Neuronal stem cell (in vitro differentiated cells): Measurements from ENCODE around the gene KLHL22.
A peak's percentile ranks its signal among the peaks of the same experiment; 100 is the strongest.

Experiments
- DNase-seq: peaks from one replicate; pipeline ENCODE4 v3.0.0-alpha.2; 2013; ENCODE audit warnings: low spot score
- H2AFZ ChIP-seq: one replicate; pipeline ENCODE4 v1.6.1; 2013; ENCODE audit warnings: mild to moderate bottlenecking, low read length, inconsistent platforms
- H2AK5ac ChIP-seq: 2 replicates; pipeline ENCODE4 v1.6.1; 2013; ENCODE audit warnings: low read depth, mild to moderate bottlenecking, inconsistent platforms, low read length, moderate library complexity, mixed read lengths
- H2BK120ac ChIP-seq: 2 replicates; pipeline ENCODE4 v1.6.1; 2013; ENCODE audit warnings: low read depth, mild to moderate bottlenecking, inconsistent platforms, low read length, moderate library complexity, mixed read lengths
- H2BK12ac ChIP-seq: one replicate; pipeline ENCODE4 v1.6.1; 2013; ENCODE audit warnings: low read length, inconsistent platforms
- H2BK15ac ChIP-seq: 2 replicates; pipeline ENCODE4 v1.6.1; 2013; ENCODE audit warnings: mild to moderate bottlenecking, low read length, inconsistent platforms, mixed read lengths
- H2BK5ac ChIP-seq: one replicate; pipeline ENCODE4 v1.6.1; 2013; ENCODE audit warnings: inconsistent platforms, mild to moderate bottlenecking, low read length, moderate library complexity
- H3K14ac ChIP-seq: one replicate; pipeline ENCODE4 v1.6.1; 2013; ENCODE audit warnings: low read length, inconsistent platforms
- H3K18ac ChIP-seq: 2 replicates; pipeline ENCODE4 v1.6.1; 2013; ENCODE audit warnings: low read length, inconsistent platforms
- H3K23ac ChIP-seq: 2 replicates; pipeline ENCODE4 v1.6.1; 2013; ENCODE audit warnings: low read depth, mild to moderate bottlenecking, mixed read lengths, low read length, inconsistent platforms; ENCODE audit not compliant: poor library complexity
- H3K27ac ChIP-seq: replicated peaks from 3 replicates; pipeline ENCODE4 v1.5.1; 2013; ENCODE audit warnings: low read length, inconsistent platforms
- H3K27me3 ChIP-seq, 3 experiments: 2 replicates each; pipeline ENCODE4 v1.6.1; 2013; ENCODE audit warnings: low read length in 3 of 3, mild to moderate bottlenecking in 2 of 3, inconsistent platforms in 1 of 3, low read depth in 1 of 3, mixed read lengths in 1 of 3, moderate library complexity in 1 of 3; ENCODE audit not compliant: control insufficient read depth in 3 of 3, insufficient read depth in 3 of 3
- H3K36me3 ChIP-seq, 2 donors: replicated peaks in 1 of 2; 2 replicates each; pipeline ENCODE4 v1.6.1; 2013; ENCODE audit warnings: low read length in 2 of 2; ENCODE audit not compliant: control insufficient read depth in 2 of 2, insufficient read depth in 2 of 2
- H3K4ac ChIP-seq: 2 replicates; pipeline ENCODE4 v1.6.1; 2013; ENCODE audit warnings: inconsistent platforms, mild to moderate bottlenecking, low read length, moderate library complexity
- H3K4me1 ChIP-seq, 2 donors: 1 replicate in 1 of 2; 2 replicates in 1 of 2; pipeline ENCODE4 v1.6.1; 2013; ENCODE audit warnings: low read length in 2 of 2, low read depth in 1 of 2; ENCODE audit not compliant: control insufficient read depth in 2 of 2, insufficient read depth in 1 of 2
- H3K4me2 ChIP-seq: one replicate; pipeline ENCODE4 v1.6.1; 2013; ENCODE audit warnings: mild to moderate bottlenecking, low read length, inconsistent platforms; ENCODE audit not compliant: insufficient read depth, poor library complexity, severe bottlenecking
- H3K4me3 ChIP-seq, 2 donors: 2 replicates each; pipeline ENCODE4 v1.5.1; 2013; ENCODE audit warnings: low read length in 2 of 2, mild to moderate bottlenecking in 2 of 2, inconsistent platforms in 1 of 2, moderate library complexity in 1 of 2
- H3K79me1 ChIP-seq: one replicate; pipeline ENCODE4 v1.6.1; 2013; ENCODE audit warnings: low read depth, mild to moderate bottlenecking, inconsistent platforms, low read length, moderate library complexity
- H3K9ac ChIP-seq: one replicate; pipeline ENCODE4 v1.6.1; 2013; ENCODE audit warnings: mild to moderate bottlenecking, low read depth, low read length, inconsistent platforms; ENCODE audit not compliant: poor library complexity
- H3K9me3 ChIP-seq, 2 donors: replicated peaks in 1 of 2; 2 replicates each; pipeline versions ENCODE3 to v1.6.1; 2013; ENCODE audit warnings: low read length in 2 of 2, mild to moderate bottlenecking in 2 of 2, inconsistent platforms in 1 of 2, low read depth in 1 of 2, mixed read lengths in 1 of 2, moderate library complexity in 1 of 2; ENCODE audit not compliant: control insufficient read depth in 2 of 2, insufficient read depth in 1 of 2
- H4K8ac ChIP-seq: one replicate; pipeline ENCODE4 v1.6.1; 2013; ENCODE audit warnings: low read depth, mild to moderate bottlenecking, inconsistent platforms, low read length, moderate library complexity
- H4K91ac ChIP-seq: one replicate; pipeline ENCODE4 v1.6.1; 2013; ENCODE audit warnings: low read length, low read depth, mild to moderate bottlenecking, inconsistent platforms; ENCODE audit not compliant: poor library complexity
- WGBS, 2 donors: extraction: QIAGEN DNeasy Blood & Tissue Kit; methylation state at CpG; one replicate each; pipeline ENCODE4 v1.1.7; 2013; ENCODE audit warnings: missing lambda C conversion rate in 2 of 2, mixed read lengths in 1 of 2; ENCODE audit not compliant: insufficient read length in 2 of 2, insufficient replicate concordance in 1 of 2; ENCODE audit errors: extremely low coverage in 2 of 2; 5-methylcytosine and 5-hydroxymethylcytosine counted together

Gene KLHL22

GRCh38 chr22:20439556-20439927, 56.1 kb downstream of the KLHL22 start:
- no peak for DNase-seq
- no peak overlapping the region for H3K27ac ChIP-seq
- no CpG with 5 or more reads among the region's 4 CpGs for WGBS, 2 donors

GRCh38 chr22:20438678-20439492, 56.7 kb downstream of the KLHL22 start:
- no CpG with 5 or more reads among the region's 13 CpGs for WGBS, 2 donors
- no peak overlapping the region for H3K4me2 ChIP-seq
- peaks cover 16 to 44% of the 10 kb centered on the region in 2 donors for H3K36me3 ChIP-seq
- H3K18ac ChIP-seq = peak overlapping the region; percentile 90
- H3K4me3 ChIP-seq = peak overlapping the region in 1 of 2 donors; percentile 99
- peaks cover 10 to 16% of the 10 kb centered on the region in 2 donors for H3K4me1 ChIP-seq
- peak overlapping the region; percentile 98 for H3K23ac ChIP-seq
- no peaks in the 10 kb centered on the region for H3K79me1 ChIP-seq
- peaks cover 0 to 2% of the 10 kb centered on the region in 2 donors for H3K9me3 ChIP-seq
- H3K9ac ChIP-seq = peak overlapping the region; percentile 63
- no peak overlapping the region for H3K27ac ChIP-seq
- no peak overlapping the region for H2BK120ac ChIP-seq
- peak overlapping the region; percentile 41 for H4K91ac ChIP-seq
- no peak overlapping the region for H2BK5ac ChIP-seq
- H2AK5ac ChIP-seq = no peak overlapping the region
- no peak overlapping the region for H4K8ac ChIP-seq
- H2BK12ac ChIP-seq = no peak overlapping the region
- H3K14ac ChIP-seq = no peak overlapping the region
- H2AFZ ChIP-seq = no peak overlapping the region
- no peak overlapping the region for H2BK15ac ChIP-seq
- peaks cover 0 to 53% (median 20%) of the 10 kb centered on the region in 3 experiments for H3K27me3 ChIP-seq
- no peak for DNase-seq
- no peak overlapping the region for H3K4ac ChIP-seq

More at GRCh38 chr22:20439556-20439927, 56.1 kb downstream of the KLHL22 start:
- no peak overlapping the region for H2BK15ac ChIP-seq
- no peak overlapping the region for H2BK5ac ChIP-seq
- H4K91ac ChIP-seq = no peak overlapping the region
- H3K4me1 ChIP-seq = peaks cover 10 to 16% of the 10 kb centered on the region in 2 donors
- H3K23ac ChIP-seq = peak overlapping the region; percentile 95
- H4K8ac ChIP-seq = no peak overlapping the region
- H3K9me3 ChIP-seq = peaks cover 0 to 2% of the 10 kb centered on the region in 2 donors
- no peak overlapping the region for H3K4me3 ChIP-seq
- H2AK5ac ChIP-seq = no peak overlapping the region
- no peak overlapping the region for H3K18ac ChIP-seq
- no peaks in the 10 kb centered on the region for H3K79me1 ChIP-seq
- no peak overlapping the region for H3K4ac ChIP-seq
- H2AFZ ChIP-seq = no peak overlapping the region
- no peak overlapping the region for H3K9ac ChIP-seq
- H3K14ac ChIP-seq = peak overlapping the region; percentile 60
- peaks cover 0 to 47% (median 20%) of the 10 kb centered on the region in 3 experiments for H3K27me3 ChIP-seq
- H2BK120ac ChIP-seq = no peak overlapping the region
- no peak overlapping the region for H3K4me2 ChIP-seq
- H2BK12ac ChIP-seq = no peak overlapping the region
- H3K36me3 ChIP-seq = peaks cover 21 to 45% of the 10 kb centered on the region in 2 donors

- H2AFZ ChIP-seq = peak overlapping the region; percentile 99
- H3K36me3 ChIP-seq = peaks cover 16 to 46% of the 10 kb centered on the region in 2 donors
- peak overlapping the region; percentile 75 to 99 for H3K4me3 ChIP-seq
- peak overlapping the region; percentile 41 for H4K91ac ChIP-seq
- H3K4me1 ChIP-seq = peaks cover 10 to 16% of the 10 kb centered on the region in 2 donors
- H3K4ac ChIP-seq = no peak overlapping the region
- peak overlapping the region; percentile 98 for H3K23ac ChIP-seq
- no peak for DNase-seq
- H3K27me3 ChIP-seq = peaks cover 0 to 57% (median 20%) of the 10 kb centered on the region in 3 experiments
- no peaks in the 10 kb centered on the region for H3K79me1 ChIP-seq
- no CpG with 5 or more reads among the region's 6 CpGs for WGBS, 2 donors
- no peak overlapping the region for H2BK15ac ChIP-seq
- H2BK120ac ChIP-seq = no peak overlapping the region
- no peak overlapping the region for H2BK12ac ChIP-seq
- H3K18ac ChIP-seq = peak overlapping the region; percentile 90
- H3K4me2 ChIP-seq = peak overlapping the region; percentile 95
- no peak overlapping the region for H3K27ac ChIP-seq
- no peak overlapping the region for H3K14ac ChIP-seq
- no peak overlapping the region for H2AK5ac ChIP-seq
- peak overlapping the region; percentile 63 for H3K9ac ChIP-seq
- H4K8ac ChIP-seq = no peak overlapping the region
- peaks cover 0 to 2% of the 10 kb centered on the region in 2 donors for H3K9me3 ChIP-seq
- no peak overlapping the region for H2BK5ac ChIP-seq
Observed at GRCh38 chr22:20438427-20438677, 57.2 kb downstream of the KLHL22 start.

GRCh38 chr22:20437613-20438426, 57.8 kb downstream of the KLHL22 start, which contains the start of gene SCARF2:
TSS of gene SCARF2 (minus strand) at chr22:20437825. CDS start at chr22:20437754, 71 bp downstream.
- Histone ChIP-seq H4K91ac (peak within 1 kb of the TSS; percentile 41), H2BK15ac (peak within 1 kb of the TSS; percentile 30), H4K8ac (no peak within 1 kb of the TSS), H3K4ac (no peak within 1 kb of the TSS), H3K9me3 (peaks cover 0 to 2% of the 10 kb centered on the region in 2 donors), H3K18ac (peak within 1 kb of the TSS; percentile 90), H3K36me3 (peaks cover 13 to 47% of the 10 kb centered on the region in 2 donors), H3K4me2 (peak within 1 kb of the TSS; percentile 95), H3K4me3 (peak within 1 kb of the TSS; percentile 81 to 99), H3K23ac (peak within 1 kb of the TSS; percentile 98), H2BK12ac (no peak within 1 kb of the TSS), H3K27ac (no peak within 1 kb of the TSS), H3K79me1 (no peaks in the 10 kb centered on the region), H2AFZ (peak within 1 kb of the TSS; percentile 99), H3K14ac (peak within 1 kb of the TSS; percentile 75), H2BK120ac (peak within 1 kb of the TSS; percentile 1), H3K9ac (peak within 1 kb of the TSS; percentile 88), H2AK5ac (peak within 1 kb of the TSS; percentile 59), H3K4me1 (peaks cover 10 to 16% of the 10 kb centered on the region in 2 donors), H3K27me3 (peaks cover 0 to 61% (median 20%) of the 10 kb centered on the region in 3 experiments), H2BK5ac (no peak within 1 kb of the TSS)
- no CpG with 5 or more reads among the region's 95 CpGs for WGBS, 2 donors
- peak; percentile 56 for DNase-seq
